Adrenal gland (tissue), 5 donors: ENCODE data around the gene GPC1.

ENCODE experiments used
- CTCF ChIP-seq, 6 experiments: fragments of 450-650 bp in 4 of 6; fragments of 200-600 bp in 2 of 6; sonication (generic) in 1 of 6; IDR thresholded peaks; 1 replicate in 5 of 6; 2 replicates in 1 of 6; pipeline versions ENCODE4 v1.5.1 to v1.8.0; 2016 to 2021; ENCODE audit warnings: antibody characterized with exemption in 6 of 6, mild to moderate bottlenecking in 2 of 6, moderate library complexity in 1 of 6
- POLR2A ChIP-seq, 2 donors: fragments of 450-650 bp; IDR thresholded peaks; one replicate each; pipeline ENCODE4 v1.6.1; 2017; ENCODE audit warnings: antibody characterized with exemption in 2 of 2, mild to moderate bottlenecking in 2 of 2, moderate library complexity in 1 of 2
- donor health status: DM: no; HTN: no; CAD: no.

GRCh38 chr2:240498171-240498957, 62.9 kb downstream of the GPC1 start:
- TF ChIP-seq CTCF (IDR thresholded peaks at IDR 0.05) = no peak
- no peak for TF ChIP-seq POLR2A (IDR thresholded peaks at IDR 0.05)
